Natural killer cell (primary cell): Measurements from ENCODE around the gene MRPS27. TPM values are rescaled to one million over a fixed set of nuclear protein-coding genes. Genes with fewer than 3 reads are reported as not detected.

Experiments used
- ATAC-seq, 3 donors: fragments of 150-1000 bp in 2 of 3; fragments of 200-7000 bp in 1 of 3; cut with Tn5 transposase; 1 replicate in 1 of 3; 2 replicates in 2 of 3; pipeline ENCODE4 v1.10.0; 2021; ENCODE audit warnings: mild to moderate bottlenecking in 2 of 3, moderate library complexity in 2 of 3
- DNase-seq, 2 donors: peaks; one replicate each; pipeline versions ENCODE4 v3.0.0 to v3.0.0-alpha.2; 2013 to 2021; ENCODE audit warnings: mixed read lengths in 1 of 2
- H3K27ac ChIP-seq: one replicate; pipeline ENCODE4 v1.5.1; 2013; ENCODE audit warnings: mild to moderate bottlenecking, low read length
- H3K27me3 ChIP-seq: one replicate; pipeline ENCODE4 v1.6.1; 2013; ENCODE audit warnings: low read length; ENCODE audit not compliant: control insufficient read depth, insufficient read depth
- H3K36me3 ChIP-seq: one replicate; pipeline ENCODE4 v1.6.1; 2013; ENCODE audit warnings: low read length; ENCODE audit not compliant: control insufficient read depth, insufficient read depth
- H3K4me1 ChIP-seq: one replicate; pipeline ENCODE4 v1.6.1; 2013; ENCODE audit warnings: low read length; ENCODE audit not compliant: control insufficient read depth, insufficient read depth
- H3K4me3 ChIP-seq: one replicate; pipeline ENCODE4 v1.5.1; 2013; ENCODE audit warnings: low read length
- H3K9me3 ChIP-seq: one replicate; pipeline ENCODE4 v1.6.1; 2013; ENCODE audit warnings: low read length; ENCODE audit not compliant: control insufficient read depth, insufficient read depth
- H3K27ac Mint-ChIP-seq, 2 donors: one replicate each; pipeline ENCODE4 v1.8.0; 2022; ENCODE audit warnings: mild to moderate bottlenecking in 2 of 2, mixed read lengths in 2 of 2, moderate library complexity in 1 of 2
- H3K27me3 Mint-ChIP-seq, 2 donors: one replicate each; pipeline ENCODE4 v1.8.0; 2022; ENCODE audit warnings: low read depth in 2 of 2, mixed read lengths in 2 of 2
- H3K36me3 Mint-ChIP-seq: one replicate; pipeline ENCODE4 v1.8.0; 2022; ENCODE audit warnings: mixed read lengths
- H3K4me1 Mint-ChIP-seq, 2 donors: one replicate each; pipeline ENCODE4 v1.8.0; 2022; ENCODE audit warnings: mixed read lengths in 2 of 2
- H3K4me3 Mint-ChIP-seq: one replicate; pipeline ENCODE4 v1.8.0; 2022; ENCODE audit warnings: mild to moderate bottlenecking, moderate library complexity, mixed read lengths
- H3K9me3 Mint-ChIP-seq, 2 donors: one replicate each; pipeline ENCODE4 v1.8.0; 2022; ENCODE audit warnings: mixed read lengths in 2 of 2
- CTCF ChIP-seq: fragments of 200-600 bp; IDR thresholded peaks from one replicate; pipeline ENCODE4 v1.8.0; 2022; ENCODE audit warnings: antibody characterized with exemption
- WGBS: methylation state at CpG from one replicate; pipeline ENCODE4 v1.1.7; 2013; ENCODE audit warnings: missing lambda C conversion rate; ENCODE audit not compliant: insufficient coverage; 5-methylcytosine and 5-hydroxymethylcytosine counted together
- intact Hi-C: fragments of 100-400 bp; cut with micrococcal nuclease; formaldehyde crosslinking; loops from one replicate; pipeline ENCODE4 v1.14.2; 2022
- total RNA-seq, 4 donors: library from RNA; stranded (reverse); fragments of 120-200 nt in 1 of 4; gene quantifications; one replicate each; pipeline versions ENCODE4 v1.2.3 to v1.2.4, GENCODE V29; 2013 to 2022

MRPS27 gene
- total RNA-seq, 3 donors from 2014 or later (not counting 1 experiment from before 2014, with no cell fraction given), result 25.5 to 36.5 (median 36.3) TPM

- no peaks in the 10 kb centered on the region for H3K27me3 Mint-ChIP-seq
Observed at GRCh38 chr5:72292411-72292810, 27.6 kb downstream of the MRPS27 start.

GRCh38 chr5:72291601-72292000 lies 28.4 kb downstream of the MRPS27 start:
- H3K27ac Mint-ChIP-seq, result no peak overlapping the region
- Histone ChIP-seq H3K27ac (no peak overlapping the region), H3K36me3 (peaks cover 32% of the 10 kb centered on the region), H3K4me3 (no peak overlapping the region), H3K4me1 (no peaks in the 10 kb centered on the region), H3K9me3 (no peaks in the 10 kb centered on the region), H3K27me3 (no peaks in the 10 kb centered on the region)
- no peak for DNase-seq
- no peak for TF ChIP-seq CTCF
- intact Hi-C loops, result no loop called here
- no peaks in the 10 kb centered on the region for H3K27me3 Mint-ChIP-seq
- no peaks in the 10 kb centered on the region for H3K9me3 Mint-ChIP-seq
- H3K36me3 Mint-ChIP-seq, result peaks cover 7% of the 10 kb centered on the region
- H3K4me1 Mint-ChIP-seq, result peaks cover 6 to 11% of the 10 kb centered on the region in 2 donors
- ATAC-seq, result no peak
- 97% methylated on average over 2 of the region's 3 CpGs for WGBS
- no peak overlapping the region for H3K4me3 Mint-ChIP-seq

More at GRCh38 chr5:72292411-72292810, 27.6 kb downstream of the MRPS27 start:
- Mint-ChIP-seq H3K4me1 (peaks cover 6 to 11% of the 10 kb centered on the region in 2 donors), H3K36me3 (peaks cover 7% of the 10 kb centered on the region), H3K9me3 (no peaks in the 10 kb centered on the region), H3K4me3 (no peak overlapping the region), H3K27ac (no peak overlapping the region)
- H3K27me3 ChIP-seq, result no peaks in the 10 kb centered on the region
- intact Hi-C loops, result no loop called here
- no peaks in the 10 kb centered on the region for H3K9me3 ChIP-seq
- no peak for TF ChIP-seq CTCF
- DNase-seq (no peak), ATAC-seq (no peak)
- H3K36me3 ChIP-seq, result peaks cover 35% of the 10 kb centered on the region
- WGBS, result 83% methylated on average over 1 of the region's 1 CpG
- no peak overlapping the region for H3K4me3 ChIP-seq
- no peaks in the 10 kb centered on the region for H3K4me1 ChIP-seq
- H3K27ac ChIP-seq, result no peak overlapping the region

GRCh38 chr5:72290356-72291133 lies 29.5 kb downstream of the MRPS27 start:
- intact Hi-C loops, result no loop called here
- peaks cover 30% of the 10 kb centered on the region for H3K36me3 ChIP-seq

More at GRCh38 chr5:72290356-72291133, 29.5 kb downstream of the MRPS27 start:
- no peak for TF ChIP-seq CTCF
- H3K4me1 ChIP-seq, result no peaks in the 10 kb centered on the region
- no peak for DNase-seq
- H3K27ac Mint-ChIP-seq, result no peak overlapping the region
- H3K4me3 ChIP-seq, result no peak overlapping the region
- ATAC-seq, result peak in 1 of 3 donors; percentile 26
- H3K4me3 Mint-ChIP-seq, result no peak overlapping the region
- H3K27ac ChIP-seq, result no peak overlapping the region
- 84% methylated on average over 4 of the region's 6 CpGs for WGBS
- H3K4me1 Mint-ChIP-seq, result peaks cover 6% of the 10 kb centered on the region in 2 donors
- no peaks in the 10 kb centered on the region for H3K9me3 ChIP-seq
- peaks cover 7% of the 10 kb centered on the region for H3K36me3 Mint-ChIP-seq
- H3K27me3 ChIP-seq, result no peaks in the 10 kb centered on the region
- no peaks in the 10 kb centered on the region for H3K9me3 Mint-ChIP-seq
- H3K27me3 Mint-ChIP-seq, result no peaks in the 10 kb centered on the region
